Measurements from ENCODE around the gene POLR3K.

DNA sequence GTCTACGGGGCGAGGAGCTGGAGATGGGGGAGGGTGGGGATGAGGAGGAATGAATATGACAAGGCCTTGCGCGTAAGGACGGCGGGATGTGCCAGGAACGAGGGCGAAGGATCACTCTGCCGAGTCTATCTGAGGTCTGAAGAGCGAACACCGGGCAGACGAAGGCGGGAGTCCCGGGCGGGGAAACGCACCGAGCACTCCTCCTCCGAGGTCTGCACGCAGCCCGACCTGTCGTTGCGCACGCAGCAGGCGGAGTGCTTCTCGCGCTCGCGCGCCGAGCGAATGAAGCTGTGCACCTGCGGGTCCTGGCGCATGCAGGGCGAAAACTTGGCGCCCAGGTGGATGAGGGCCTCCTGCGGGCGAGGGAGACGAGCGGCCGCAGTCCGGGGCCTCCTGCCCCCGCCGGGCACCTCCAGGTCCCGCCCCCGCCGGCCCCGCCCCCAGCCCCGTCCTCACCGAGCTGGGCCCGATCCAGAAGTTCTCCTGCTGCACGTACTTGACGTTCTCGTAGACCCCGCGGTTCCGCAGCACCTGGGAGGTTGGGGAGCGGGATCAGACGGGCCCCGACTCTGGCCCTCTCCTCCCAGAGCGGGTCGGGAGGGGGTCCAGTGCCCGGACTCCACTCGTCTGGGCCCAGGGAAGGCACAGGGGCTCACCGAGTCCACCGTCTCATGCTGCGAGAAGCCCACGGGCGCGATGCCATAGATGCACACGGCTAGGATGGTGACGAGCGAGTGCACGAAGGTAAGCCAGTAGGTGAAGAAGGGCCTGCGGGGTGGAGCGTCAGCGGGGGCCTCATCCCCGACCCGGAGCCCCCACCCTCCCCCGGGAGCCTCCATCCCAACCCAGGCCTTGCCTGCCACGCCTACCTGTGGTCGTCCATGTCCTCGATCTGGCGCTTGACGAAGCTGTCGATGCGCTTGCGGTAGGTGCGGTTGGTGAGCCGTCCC is 7.8 kb upstream of the POLR3K start:
- TF ChIP-seq EZH2 (IDR thresholded peaks at IDR 0.05; ENCODE audit: low read depth) = no peak
- TF ChIP-seq, protein P1, sequence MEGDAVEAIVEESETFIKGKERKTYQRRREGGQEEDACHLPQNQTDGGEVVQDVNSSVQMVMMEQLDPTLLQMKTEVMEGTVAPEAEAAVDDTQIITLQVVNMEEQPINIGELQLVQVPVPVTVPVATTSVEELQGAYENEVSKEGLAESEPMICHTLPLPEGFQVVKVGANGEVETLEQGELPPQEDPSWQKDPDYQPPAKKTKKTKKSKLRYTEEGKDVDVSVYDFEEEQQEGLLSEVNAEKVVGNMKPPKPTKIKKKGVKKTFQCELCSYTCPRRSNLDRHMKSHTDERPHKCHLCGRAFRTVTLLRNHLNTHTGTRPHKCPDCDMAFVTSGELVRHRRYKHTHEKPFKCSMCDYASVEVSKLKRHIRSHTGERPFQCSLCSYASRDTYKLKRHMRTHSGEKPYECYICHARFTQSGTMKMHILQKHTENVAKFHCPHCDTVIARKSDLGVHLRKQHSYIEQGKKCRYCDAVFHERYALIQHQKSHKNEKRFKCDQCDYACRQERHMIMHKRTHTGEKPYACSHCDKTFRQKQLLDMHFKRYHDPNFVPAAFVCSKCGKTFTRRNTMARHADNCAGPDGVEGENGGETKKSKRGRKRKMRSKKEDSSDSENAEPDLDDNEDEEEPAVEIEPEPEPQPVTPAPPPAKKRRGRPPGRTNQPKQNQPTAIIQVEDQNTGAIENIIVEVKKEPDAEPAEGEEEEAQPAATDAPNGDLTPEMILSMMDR (conservative IDR thresholded peaks at IDR 0.05) = no peak
